ENCODE results near the gene RIC8A.
A peak's percentile ranks its signal among the peaks of the same experiment; 100 is the strongest.

Gene RIC8A

DNA sequence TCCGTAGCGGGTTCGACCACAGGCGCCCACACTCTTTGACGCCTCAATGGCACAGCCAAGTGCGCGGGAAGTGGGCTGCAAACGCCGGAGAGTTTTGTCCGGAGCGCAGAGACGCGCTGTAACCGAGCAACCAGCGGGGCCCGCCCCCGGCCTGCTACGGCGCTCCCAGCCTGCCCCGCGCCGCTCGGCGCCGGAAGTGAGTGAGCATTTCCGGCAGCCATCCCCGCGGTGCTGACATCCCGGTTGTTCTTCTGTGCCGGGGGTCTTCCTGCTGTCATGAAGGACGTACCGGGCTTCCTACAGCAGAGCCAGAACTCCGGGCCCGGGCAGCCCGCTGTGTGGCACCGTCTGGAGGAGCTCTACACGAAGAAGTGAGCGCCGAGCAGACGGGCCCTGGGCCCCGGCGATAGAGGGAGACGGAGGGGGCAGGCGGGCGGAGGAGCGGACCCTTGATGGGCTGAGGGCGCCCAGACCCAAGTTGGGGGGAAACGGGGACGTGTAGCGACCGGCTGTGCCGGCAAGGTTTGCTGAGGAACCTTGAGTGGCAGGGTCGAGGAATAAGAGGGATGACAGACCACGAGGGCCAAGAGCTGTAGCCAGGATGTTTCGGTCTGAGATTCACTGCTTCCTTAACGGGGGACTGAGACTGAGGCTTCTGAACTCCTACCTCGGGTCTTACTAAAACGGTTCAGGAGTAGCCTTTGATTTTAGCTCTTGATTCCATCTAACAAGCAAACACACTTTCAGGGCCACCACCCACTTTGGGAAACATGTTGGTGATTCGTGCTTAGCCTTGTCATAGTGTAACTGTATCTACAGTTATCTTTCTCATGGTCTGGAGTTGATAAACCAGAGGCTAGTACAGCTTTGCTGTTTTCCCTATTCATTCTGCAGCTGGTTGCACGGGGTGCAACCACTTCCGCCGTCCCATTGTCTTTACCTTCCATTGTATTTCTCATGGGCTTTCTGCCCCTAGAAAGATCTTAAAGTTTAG is 29.6 kb downstream of the RIC8A start, which contains the start of gene PSMD13:
TSS of gene PSMD13 (plus strand) at position 203 of the 994 bp plus-strand sequence. CDS start at position 277, 74 bp downstream.
- TF ChIP-seq CTCF (conservative IDR thresholded peaks at IDR 0.05) = no peak
- peak within 1 kb of the TSS; percentile 89 for H3K27ac ChIP-seq

GRCh38 chr11:238346-238745 is 30.8 kb downstream of the RIC8A start:
- H3K27ac ChIP-seq = peak overlapping the region; percentile 85

DNA sequence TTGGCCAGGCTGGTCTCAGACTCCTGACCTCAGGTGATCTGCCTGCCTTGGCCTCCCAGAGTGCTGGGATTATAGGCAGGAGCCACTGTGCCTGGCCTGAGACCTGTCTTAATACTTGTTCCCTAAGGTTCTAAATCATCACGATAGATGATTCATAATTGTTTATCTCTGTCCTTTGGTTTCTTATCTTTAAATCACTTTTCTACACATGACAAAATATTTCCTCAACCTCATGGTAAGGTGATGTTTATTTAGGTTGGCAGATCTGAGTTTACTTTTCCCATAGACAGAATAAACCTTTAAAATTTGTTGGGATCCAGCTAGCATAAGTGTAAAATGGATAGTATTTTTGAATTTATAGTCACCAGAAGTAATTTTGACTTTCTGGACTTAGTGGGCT is 32.8 kb downstream of the RIC8A start:
- no peak for TF ChIP-seq CTCF (conservative IDR thresholded peaks at IDR 0.05)
- H3K27ac ChIP-seq = peak overlapping the region; percentile 85

GRCh38 chr11:241634-242033 is 34.1 kb downstream of the RIC8A start:
- no peak for TF ChIP-seq CTCF (conservative IDR thresholded peaks at IDR 0.05)

GRCh38 chr11:244376-244775 is 36.9 kb downstream of the RIC8A start:
- no peak for TF ChIP-seq CTCF (conservative IDR thresholded peaks at IDR 0.05)
- no peak overlapping the region for H3K27ac ChIP-seq

More at GRCh38 chr11:241634-242033, 34.1 kb downstream of the RIC8A start:
- peak overlapping the region; percentile 85 for H3K27ac ChIP-seq

DNA sequence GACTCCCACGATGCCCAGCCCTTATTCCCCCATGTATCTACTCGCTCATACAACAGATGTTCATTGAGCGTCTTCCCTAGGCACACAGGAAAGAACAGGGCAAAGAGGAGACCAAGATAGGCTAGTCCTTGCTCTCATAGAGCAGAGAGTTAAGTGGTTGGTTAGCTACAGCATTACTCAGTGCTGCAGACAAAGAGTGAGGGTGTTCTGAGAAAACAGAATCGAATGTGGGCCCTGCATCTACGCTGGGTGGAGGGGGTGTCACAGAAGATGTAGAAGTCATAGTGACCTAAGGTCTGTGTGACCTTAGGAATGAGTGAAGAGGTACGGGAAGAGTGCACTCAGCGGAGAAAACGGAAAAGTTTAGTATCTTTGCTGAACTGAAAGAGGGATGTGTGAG is 41.6 kb downstream of the RIC8A start:
- TF ChIP-seq CTCF (conservative IDR thresholded peaks at IDR 0.05) = no peak
- no peak overlapping the region for H3K27ac ChIP-seq

DNA sequence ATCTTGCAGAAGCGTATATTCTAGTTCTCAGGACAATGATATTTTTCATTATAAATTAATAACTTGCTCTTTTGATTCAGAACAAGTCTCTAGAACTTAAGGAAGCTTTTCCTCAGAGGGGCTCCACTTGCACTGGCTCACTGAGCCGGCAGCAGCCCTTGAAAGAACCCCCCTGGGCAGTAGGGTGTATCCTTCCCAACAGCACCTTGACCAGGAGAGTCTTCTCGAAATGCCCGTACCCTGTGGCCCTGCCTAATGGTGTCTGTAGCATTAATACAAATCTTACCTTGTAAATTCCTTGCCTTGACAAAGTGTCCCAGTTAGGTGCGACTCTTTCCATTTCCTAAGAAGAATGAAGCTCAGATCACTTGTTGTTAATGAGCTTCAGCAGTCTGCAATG is 42.8 kb downstream of the RIC8A start:
- H3K27ac ChIP-seq = no peak overlapping the region
- no peak for TF ChIP-seq CTCF (conservative IDR thresholded peaks at IDR 0.05)

All from VCaP (cell line).